Kidney epithelial cell (primary cell): ENCODE measurements around the gene ARHGAP31. TPM values are rescaled to one million over a fixed set of nuclear protein-coding genes. Genes with fewer than 3 reads are reported as not detected.

ENCODE experiments used
- DNase-seq: peaks from one replicate; pipeline ENCODE4 v3.0.0-alpha.2; 2010; ENCODE audit warnings: low read depth
- H3K27me3 ChIP-seq: 2 replicates; pipeline ENCODE4 v1.6.0; 2011; ENCODE audit warnings: low read length; ENCODE audit not compliant: control insufficient read depth, insufficient read depth
- H3K36me3 ChIP-seq: 2 replicates; pipeline ENCODE4 v1.5.1; 2011; ENCODE audit warnings: low read length; ENCODE audit not compliant: control insufficient read depth, insufficient read depth
- H3K4me3 ChIP-seq: 2 replicates; pipeline ENCODE4 v1.5.1; 2011; ENCODE audit warnings: low read depth, mild to moderate bottlenecking, control low read depth, low read length
- CTCF ChIP-seq: IDR thresholded peaks from 2 replicates; pipeline ENCODE4 v1.5.1; 2011; ENCODE audit warnings: mild to moderate bottlenecking, moderate library complexity, low read length, control low read depth, inconsistent platforms; ENCODE audit not compliant: insufficient read depth, poor library complexity, severe bottlenecking
- total RNA-seq: library from RNA; depleted of rRNA; stranded (reverse); fragments of >200 nt; gene quantifications from 2 replicates; pipeline ENCODE4 v1.2.3, GENCODE V29; 2015

Gene ARHGAP31
- total RNA-seq, result 17.0 and 18.5 TPM in 2 replicates

- no peaks in the 10 kb centered on the region for H3K27me3 ChIP-seq
- TF ChIP-seq CTCF, result no peak
- H3K36me3 ChIP-seq, result no peaks in the 10 kb centered on the region
- peak within 1 kb of the TSS; percentile 59 for H3K4me3 ChIP-seq
- DNase-seq, result no peak
Observed at GRCh38 chr3:119293871-119294695, at the start of gene ARHGAP31. Gene ARHGAP31, plus strand, starts transcription at chr3:119294383. Its CDS starts 522 bp downstream, at chr3:119294905.

DNA sequence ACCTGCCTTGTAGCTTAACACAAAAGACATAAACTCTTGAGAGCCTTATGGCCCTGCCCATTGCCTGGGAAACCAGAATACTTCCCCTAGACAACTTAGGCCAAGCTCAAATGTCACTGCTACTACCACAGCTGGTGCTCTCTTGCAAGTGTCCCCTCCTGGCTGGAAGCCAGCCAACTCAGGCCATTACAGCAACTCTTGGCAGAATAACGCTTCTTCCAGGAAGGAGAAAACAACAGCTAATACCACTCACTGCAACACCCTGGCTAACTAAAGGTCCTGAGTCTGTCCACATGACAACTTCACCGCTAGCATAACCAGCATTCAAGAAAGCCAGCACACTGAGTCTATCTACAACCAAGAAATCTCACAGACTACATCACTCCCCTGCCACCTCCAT is 48.4 kb upstream of the ARHGAP31 start:
- Histone ChIP-seq H3K36me3 (no peaks in the 10 kb centered on the region), H3K27me3 (no peaks in the 10 kb centered on the region), H3K4me3 (no peak overlapping the region)
- no peak for TF ChIP-seq CTCF
- no peak for DNase-seq

- no peak overlapping the region for H3K4me3 ChIP-seq
- no peak for DNase-seq
- H3K27me3 ChIP-seq, result no peaks in the 10 kb centered on the region
- H3K36me3 ChIP-seq, result no peaks in the 10 kb centered on the region
- no peak for TF ChIP-seq CTCF
Observed at GRCh38 chr3:119255214-119255613, 39.0 kb upstream of the ARHGAP31 start.

GRCh38 chr3:119257111-119257510 is 37.1 kb upstream of the ARHGAP31 start:
- Histone ChIP-seq H3K27me3 (no peaks in the 10 kb centered on the region), H3K4me3 (no peak overlapping the region), H3K36me3 (no peaks in the 10 kb centered on the region)
- no peak for TF ChIP-seq CTCF
- no peak for DNase-seq

DNA sequence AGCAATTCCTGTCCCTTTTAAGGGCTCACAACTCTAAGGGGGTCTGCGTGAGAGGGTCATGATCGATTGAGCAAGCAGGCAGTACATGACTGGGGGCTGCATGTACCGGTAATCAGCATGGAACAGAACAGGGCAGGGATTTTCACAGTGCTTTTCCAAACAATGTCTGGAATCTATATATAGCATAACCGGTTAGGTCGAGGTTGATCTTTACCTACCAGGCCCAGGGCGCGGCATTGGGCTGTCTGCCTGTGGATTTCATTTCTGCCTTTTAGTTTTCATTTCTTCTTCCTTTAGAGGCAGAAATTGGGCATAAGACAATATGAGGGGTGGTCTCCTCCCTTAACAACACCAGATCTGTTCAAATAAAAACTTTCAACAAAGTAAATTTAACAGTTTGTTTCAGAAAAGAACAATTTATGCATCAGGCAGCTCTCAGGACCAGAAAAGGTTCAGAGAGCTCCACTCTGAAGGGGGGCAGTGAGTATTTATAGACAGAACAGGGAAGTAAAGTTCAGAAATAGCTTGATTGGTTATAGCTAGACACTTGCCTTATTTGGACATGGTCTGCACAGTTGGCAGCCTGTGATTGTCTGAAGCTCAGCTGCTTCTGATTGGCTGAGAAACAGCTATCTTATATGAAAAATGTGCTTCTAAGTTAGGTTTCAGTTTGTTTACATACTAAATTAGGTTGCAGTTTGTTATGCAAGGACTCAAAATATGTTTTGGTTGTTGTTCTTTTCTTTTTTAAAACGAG is 36.4 kb upstream of the ARHGAP31 start:
- no peak for DNase-seq
- TF ChIP-seq CTCF, result no peak

More for the DNA sequence above, 36.4 kb upstream of the ARHGAP31 start:
- Histone ChIP-seq H3K36me3 (no peaks in the 10 kb centered on the region), H3K27me3 (no peaks in the 10 kb centered on the region), H3K4me3 (no peak overlapping the region)
